K562 (cell line): ENCODE data around the gene TBX6. TPM values are rescaled to one million over a fixed set of nuclear protein-coding genes. Genes with fewer than 3 reads are reported as not detected.

Experiments used
- ARID2 ChIP-seq: fragments of 450-650 bp; IDR thresholded peaks from 2 replicates; pipeline ENCODE4 v1.6.1; 2017; ENCODE audit warnings: antibody characterized with exemption, mild to moderate bottlenecking
- BHLHE40 ChIP-seq: IDR thresholded peaks from 2 replicates; pipeline ENCODE4 v1.6.1; 2011; ENCODE audit warnings: low read length, improper control_type of control experiment
- E2F1 ChIP-seq: sonication (generic); formaldehyde crosslinking; IDR thresholded peaks from 2 replicates; pipeline ENCODE4 v1.8.1; 2023; ENCODE audit warnings: mild to moderate bottlenecking, missing genetic modification reagents, moderate library complexity
- ESRRB ChIP-seq: fragments of 250-450 bp; sonication (Bioruptor Pico); IDR thresholded peaks from 2 replicates; pipeline ENCODE4 v1.5.0; 2020; ENCODE audit warnings: mild to moderate bottlenecking, moderate library complexity, borderline replicate concordance
- GABPA ChIP-seq: fragments of 200-800 bp; sonication (Bioruptor generic); conservative IDR thresholded peaks from 2 replicates; pipeline ENCODE4 v1.6.1; 2016; ENCODE audit warnings: low read depth, missing genetic modification characterization, missing compliant biosample characterization
- HNRNPH1 ChIP-seq: fragments of 200-400 bp; formaldehyde crosslinking; optimal IDR thresholded peaks from 2 replicates; pipeline ENCODE3; 2017; ENCODE audit warnings: low read depth, mild to moderate bottlenecking, low read length, moderate library complexity
- KDM1A ChIP-seq, 2 experiments: fragments of 450-650 bp; IDR thresholded peaks; 2 replicates each; pipeline ENCODE4 v1.6.1; 2016; ENCODE audit warnings: mild to moderate bottlenecking in 2 of 2
- KLF1 ChIP-seq: fragments of 450-650 bp; IDR thresholded peaks from 2 replicates; pipeline ENCODE4 v1.6.1; 2016; ENCODE audit warnings: missing genetic modification characterization, missing compliant biosample characterization
- MCM7 ChIP-seq, 2 experiments: fragments of 450-650 bp; IDR thresholded peaks; 2 replicates each; pipeline ENCODE4 v1.6.1; 2016 to 2018
- MYC ChIP-seq, 2 experiments: fragments of 250-450 bp in 1 of 2; sonication (Bioruptor Pico) in 1 of 2; IDR thresholded peaks; 2 replicates each; pipeline versions ENCODE4 v1.5.1 to v1.6.1; 2012 to 2021; ENCODE audit warnings: low read depth in 2 of 2, borderline replicate concordance in 1 of 2, improper control_type of control experiment in 1 of 2, low read length in 1 of 2, mild to moderate bottlenecking in 1 of 2, moderate library complexity in 1 of 2
- NFYB ChIP-seq: IDR thresholded peaks from 2 replicates; pipeline ENCODE4 v1.6.1; 2011; ENCODE audit warnings: mild to moderate bottlenecking, moderate library complexity; ENCODE audit not compliant: insufficient read length; ENCODE audit errors: extremely low read depth
- NUFIP1 ChIP-seq: fragments of 450-650 bp; IDR thresholded peaks from 2 replicates; pipeline ENCODE4 v1.6.1; 2018; ENCODE audit not compliant: partially characterized antibody
- POLR2A ChIP-seq: fragments of 450-650 bp; conservative IDR thresholded peaks from 2 replicates; pipeline ENCODE4 v1.6.1; 2016
- TEAD4 ChIP-seq, 2 experiments: sonication (generic) in 1 of 2; formaldehyde crosslinking in 1 of 2; IDR thresholded peaks; 2 replicates each; pipeline versions ENCODE4 v1.6.1 to v1.8.0; 2012 to 2022; ENCODE audit warnings: borderline replicate concordance in 1 of 2, inconsistent platforms in 1 of 2, low read length in 1 of 2, mild to moderate bottlenecking in 1 of 2, missing genetic modification reagents in 1 of 2
- ZNF668 ChIP-seq: fragments of 250-450 bp; sonication (Bioruptor Pico); IDR thresholded peaks from 2 replicates; pipeline ENCODE4 v1.8.0; 2022; ENCODE audit warnings: mild to moderate bottlenecking, inconsistent platforms
- ZNF76 ChIP-seq: fragments of 250-450 bp; sonication (Bioruptor Pico); IDR thresholded peaks from 2 replicates; pipeline ENCODE4 v1.4.0; 2020; ENCODE audit warnings: mild to moderate bottlenecking, moderate library complexity, borderline replicate concordance
- polyA plus RNA-seq, 8 experiments: library from polyadenylated mRNA; depleted of rRNA in 4 of 8; stranded (reverse) in 5 of 8; unstranded in 3 of 8; fragments of >200 nt; fragmentation: Nextera tagmentation in 2 of 8; fragmentation: Illumina TruSeq in 1 of 8; extraction: Ambion mirVana in 2 of 8; extraction: Trizol in 1 of 8; gene quantifications; 2 replicates each; pipeline versions ENCODE4 v1.2.1 to v1.2.3, GENCODE V29; 2011 to 2014; ENCODE audit warnings: inconsistent platforms in 1 of 8, missing spikeins in 1 of 8
- total RNA-seq, 7 experiments: library from RNA; depleted of rRNA in 6 of 7; stranded (reverse); fragments of >200 nt in 6 of 7; fragmentation: Illumina TruSeq in 2 of 7; extraction: Trizol in 2 of 7; gene quantifications; 2 replicates each; pipeline versions ENCODE4 v1.2.1 to v1.2.3, GENCODE V29; 2011 to 2021; ENCODE audit warnings: low replicate concordance in 1 of 7
- TF ChIP-seq, protein P1 (sequence below): sonication (generic); formaldehyde crosslinking; IDR thresholded peaks from 2 replicates; pipeline ENCODE4 v1.4.0; 2020; ENCODE audit warnings: mild to moderate bottlenecking, missing genetic modification reagents
- TF ChIP-seq, protein P2 (sequence below): fragments of 450-650 bp; IDR thresholded peaks from 2 replicates; pipeline ENCODE4 v1.6.1; 2014; ENCODE audit warnings: low read depth, mild to moderate bottlenecking, moderate library complexity, borderline replicate concordance
- TF ChIP-seq, protein P3 (sequence below): fragments of 200-800 bp; sonication (Bioruptor generic); IDR thresholded peaks from 2 replicates; pipeline ENCODE4 v1.6.1; 2017; ENCODE audit warnings: missing genetic modification characterization, missing compliant biosample characterization
- TF ChIP-seq, protein P4 (sequence below): fragments of 250-450 bp; sonication (Bioruptor Pico); IDR thresholded peaks from 2 replicates; pipeline ENCODE4 v1.4.0; 2020

TBX6 gene
- total and polyA plus RNA-seq, 9 of the 15 experiments (the other 6 are each of a cell fraction or from before 2014, with no cell fraction given) = 0.07 to 0.58 (median 0.11) TPM; not detected in 2

DNA sequence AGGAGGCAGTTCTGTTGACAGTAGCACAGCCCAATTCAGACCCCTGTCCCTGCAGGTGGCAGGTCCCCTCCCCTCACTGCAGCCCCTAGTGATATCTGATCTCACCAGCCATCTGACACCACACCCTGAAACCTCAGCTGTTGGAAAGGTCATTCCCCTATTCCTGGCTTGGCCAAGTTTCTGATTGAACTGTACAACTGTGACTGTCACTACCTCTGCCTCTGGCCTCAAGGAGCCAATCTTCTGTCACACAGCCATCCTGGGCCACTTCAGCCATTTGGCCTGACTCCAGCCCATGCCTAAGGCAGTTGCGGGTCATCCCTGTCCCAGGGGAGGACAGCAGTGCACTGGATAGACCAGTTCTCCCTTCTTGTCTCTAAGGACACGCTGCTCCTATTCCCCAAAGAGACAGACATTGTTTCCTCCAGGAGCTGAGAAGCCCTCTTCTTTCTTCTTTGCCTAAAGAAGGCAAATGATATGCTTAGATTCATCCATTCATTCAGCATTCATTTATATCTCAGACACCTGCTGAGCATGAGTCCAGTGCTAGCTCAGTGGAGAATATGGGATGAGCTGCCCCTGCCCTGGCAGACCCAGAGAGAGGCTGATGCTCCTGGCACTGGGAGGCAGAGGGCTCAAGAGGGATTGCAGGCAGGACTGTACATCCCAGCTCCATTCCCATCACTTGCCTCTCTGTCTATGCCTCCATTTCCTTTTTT lies 30.7 kb downstream of the TBX6 start (continued):
- TF ChIP-seq, protein P1, sequence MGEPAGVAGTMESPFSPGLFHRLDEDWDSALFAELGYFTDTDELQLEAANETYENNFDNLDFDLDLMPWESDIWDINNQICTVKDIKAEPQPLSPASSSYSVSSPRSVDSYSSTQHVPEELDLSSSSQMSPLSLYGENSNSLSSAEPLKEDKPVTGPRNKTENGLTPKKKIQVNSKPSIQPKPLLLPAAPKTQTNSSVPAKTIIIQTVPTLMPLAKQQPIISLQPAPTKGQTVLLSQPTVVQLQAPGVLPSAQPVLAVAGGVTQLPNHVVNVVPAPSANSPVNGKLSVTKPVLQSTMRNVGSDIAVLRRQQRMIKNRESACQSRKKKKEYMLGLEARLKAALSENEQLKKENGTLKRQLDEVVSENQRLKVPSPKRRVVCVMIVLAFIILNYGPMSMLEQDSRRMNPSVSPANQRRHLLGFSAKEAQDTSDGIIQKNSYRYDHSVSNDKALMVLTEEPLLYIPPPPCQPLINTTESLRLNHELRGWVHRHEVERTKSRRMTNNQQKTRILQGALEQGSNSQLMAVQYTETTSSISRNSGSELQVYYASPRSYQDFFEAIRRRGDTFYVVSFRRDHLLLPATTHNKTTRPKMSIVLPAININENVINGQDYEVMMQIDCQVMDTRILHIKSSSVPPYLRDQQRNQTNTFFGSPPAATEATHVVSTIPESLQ (CRISPR knock-in tag) = no peak
- TF ChIP-seq MYC (IDR thresholded peaks at IDR 0.05; ENCODE audit: low read depth, low read length) (no peak), MYC (CRISPR knock-in tag; IDR thresholded peaks at IDR 0.05; ENCODE audit: borderline replicate concordance, low read depth) (no peak), KDM1A (IDR thresholded peaks at IDR 0.05) (peak; percentile 95 to 96; a peak in 3 of 4 replicates), BHLHE40 (no peak), ARID2 (no peak), MCM7 (IDR thresholded peaks at IDR 0.05) (no peak), ZNF76 (CRISPR knock-in tag) (no peak), ESRRB (no peak), NUFIP1 (no peak), KLF1 (tag) (no peak; the same call in 1 of the 2 replicates), NFYB (no peak), GABPA (no peak), HNRNPH1 (no peak), E2F1 (no peak), ZNF668 (CRISPR knock-in tag) (no peak), TEAD4 (IDR thresholded peaks at IDR 0.05; ENCODE audit: low read length) (peak; percentile 34), TEAD4 (CRISPR knock-in tag; IDR thresholded peaks at IDR 0.05; ENCODE audit: borderline replicate concordance) (no peak), POLR2A (no peak)
- TF ChIP-seq, protein P2, sequence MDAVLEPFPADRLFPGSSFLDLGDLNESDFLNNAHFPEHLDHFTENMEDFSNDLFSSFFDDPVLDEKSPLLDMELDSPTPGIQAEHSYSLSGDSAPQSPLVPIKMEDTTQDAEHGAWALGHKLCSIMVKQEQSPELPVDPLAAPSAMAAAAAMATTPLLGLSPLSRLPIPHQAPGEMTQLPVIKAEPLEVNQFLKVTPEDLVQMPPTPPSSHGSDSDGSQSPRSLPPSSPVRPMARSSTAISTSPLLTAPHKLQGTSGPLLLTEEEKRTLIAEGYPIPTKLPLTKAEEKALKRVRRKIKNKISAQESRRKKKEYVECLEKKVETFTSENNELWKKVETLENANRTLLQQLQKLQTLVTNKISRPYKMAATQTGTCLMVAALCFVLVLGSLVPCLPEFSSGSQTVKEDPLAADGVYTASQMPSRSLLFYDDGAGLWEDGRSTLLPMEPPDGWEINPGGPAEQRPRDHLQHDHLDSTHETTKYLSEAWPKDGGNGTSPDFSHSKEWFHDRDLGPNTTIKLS = no peak
- TF ChIP-seq, protein P3, sequence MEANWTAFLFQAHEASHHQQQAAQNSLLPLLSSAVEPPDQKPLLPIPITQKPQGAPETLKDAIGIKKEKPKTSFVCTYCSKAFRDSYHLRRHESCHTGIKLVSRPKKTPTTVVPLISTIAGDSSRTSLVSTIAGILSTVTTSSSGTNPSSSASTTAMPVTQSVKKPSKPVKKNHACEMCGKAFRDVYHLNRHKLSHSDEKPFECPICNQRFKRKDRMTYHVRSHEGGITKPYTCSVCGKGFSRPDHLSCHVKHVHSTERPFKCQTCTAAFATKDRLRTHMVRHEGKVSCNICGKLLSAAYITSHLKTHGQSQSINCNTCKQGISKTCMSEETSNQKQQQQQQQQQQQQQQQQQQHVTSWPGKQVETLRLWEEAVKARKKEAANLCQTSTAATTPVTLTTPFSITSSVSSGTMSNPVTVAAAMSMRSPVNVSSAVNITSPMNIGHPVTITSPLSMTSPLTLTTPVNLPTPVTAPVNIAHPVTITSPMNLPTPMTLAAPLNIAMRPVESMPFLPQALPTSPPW = peak; percentile 46; the same call in 1 of the 2 replicates
- TF ChIP-seq, protein P4, sequence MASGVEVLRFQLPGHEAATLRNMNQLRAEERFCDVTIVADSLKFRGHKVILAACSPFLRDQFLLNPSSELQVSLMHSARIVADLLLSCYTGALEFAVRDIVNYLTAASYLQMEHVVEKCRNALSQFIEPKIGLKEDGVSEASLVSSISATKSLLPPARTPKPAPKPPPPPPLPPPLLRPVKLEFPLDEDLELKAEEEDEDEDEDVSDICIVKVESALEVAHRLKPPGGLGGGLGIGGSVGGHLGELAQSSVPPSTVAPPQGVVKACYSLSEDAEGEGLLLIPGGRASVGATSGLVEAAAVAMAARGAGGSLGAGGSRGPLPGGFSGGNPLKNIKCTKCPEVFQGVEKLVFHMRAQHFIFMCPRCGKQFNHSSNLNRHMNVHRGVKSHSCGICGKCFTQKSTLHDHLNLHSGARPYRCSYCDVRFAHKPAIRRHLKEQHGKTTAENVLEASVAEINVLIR (CRISPR knock-in tag) = no peak
